GM12864 (cell line): ENCODE measurements around the gene TRAF3.

Experiments used
- DNase-seq: peaks from one replicate; pipeline ENCODE4 v3.0.0-alpha.2; 2011; ENCODE audit warnings: low read depth
- H3K4me3 ChIP-seq: 2 replicates; pipeline ENCODE4 v1.5.1; 2011; ENCODE audit warnings: mild to moderate bottlenecking, low read depth, low read length, control low read depth
- CTCF ChIP-seq: IDR thresholded peaks from 2 replicates; pipeline ENCODE4 v1.5.1; 2011; ENCODE audit warnings: low read depth, mild to moderate bottlenecking, moderate library complexity, low read length, control low read depth, inconsistent platforms; ENCODE audit errors: missing control alignments

Gene TRAF3

GRCh38 chr14:102738373-102739189, 38.7 kb upstream of the TRAF3 start:
- DNase-seq = no peak

GRCh38 chr14:102739190-102739469, 38.1 kb upstream of the TRAF3 start:
- H3K4me3 ChIP-seq = no peak overlapping the region
- no peak for TF ChIP-seq CTCF
- DNase-seq = no peak

More at GRCh38 chr14:102738373-102739189, 38.7 kb upstream of the TRAF3 start:
- TF ChIP-seq CTCF = no peak
- H3K4me3 ChIP-seq = no peak overlapping the region

DNA sequence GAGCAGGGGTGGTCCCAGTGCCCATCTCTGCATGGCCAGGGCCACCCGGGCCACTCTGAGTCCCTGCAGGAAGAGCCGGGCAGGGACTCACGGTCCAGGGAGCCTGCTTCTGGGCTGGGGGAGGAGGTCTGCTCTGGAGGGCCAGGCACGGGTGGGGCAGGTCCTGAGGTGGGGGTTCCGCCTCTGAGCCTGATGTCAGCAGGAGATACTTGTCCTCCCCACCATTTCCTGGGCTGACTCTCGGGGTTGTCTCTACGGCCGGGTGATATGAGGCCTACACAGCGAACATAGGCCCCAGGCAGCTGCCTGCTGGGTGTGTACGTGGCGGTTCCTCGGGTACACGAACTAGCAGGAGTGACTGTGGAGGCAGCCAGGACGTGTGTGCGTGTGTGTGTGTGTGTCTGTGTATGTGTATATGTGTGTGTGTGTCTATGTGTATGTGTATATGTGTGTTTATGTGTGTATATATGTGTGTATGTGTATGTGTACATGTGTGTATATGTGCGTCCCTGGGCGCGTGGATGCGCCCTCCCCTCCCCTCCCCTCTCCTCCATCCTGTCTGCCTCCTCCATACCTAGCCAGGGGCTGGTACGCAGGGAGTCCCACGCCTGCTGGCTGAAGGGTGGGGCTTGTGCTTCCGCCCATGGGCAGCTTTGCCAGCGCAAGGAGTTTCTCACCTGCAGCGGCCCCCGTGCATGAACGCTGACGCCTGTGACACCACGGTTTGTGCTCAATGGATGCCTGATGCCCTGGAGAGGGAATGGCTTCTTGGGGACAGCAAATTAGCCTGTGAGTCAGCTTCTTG, 30.4 kb upstream of the TRAF3 start:
- no peak for DNase-seq
- no peak overlapping the region for H3K4me3 ChIP-seq
- no peak for TF ChIP-seq CTCF

DNA sequence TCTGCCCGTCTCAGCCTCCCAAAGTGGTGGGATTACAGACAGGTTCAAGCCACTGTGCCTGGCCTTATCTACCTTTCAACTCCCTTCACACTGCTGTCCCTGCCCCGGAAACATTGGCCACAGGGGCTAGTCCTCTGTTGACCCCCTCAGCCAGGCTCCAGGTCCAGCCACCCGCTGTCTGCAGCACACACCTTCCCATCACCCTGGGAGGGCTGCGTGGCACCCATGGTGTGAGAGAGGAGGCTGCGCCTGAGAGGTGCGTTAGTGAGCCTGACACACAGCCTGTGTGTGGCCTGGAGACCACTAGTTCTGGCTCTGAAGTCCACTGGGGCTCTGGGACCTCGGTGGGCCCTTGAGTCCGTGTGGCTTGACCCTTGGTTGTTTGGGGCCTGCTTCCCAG, 28.4 kb upstream of the TRAF3 start:
- no peak for TF ChIP-seq CTCF
- DNase-seq = no peak
- H3K4me3 ChIP-seq = no peak overlapping the region

DNA sequence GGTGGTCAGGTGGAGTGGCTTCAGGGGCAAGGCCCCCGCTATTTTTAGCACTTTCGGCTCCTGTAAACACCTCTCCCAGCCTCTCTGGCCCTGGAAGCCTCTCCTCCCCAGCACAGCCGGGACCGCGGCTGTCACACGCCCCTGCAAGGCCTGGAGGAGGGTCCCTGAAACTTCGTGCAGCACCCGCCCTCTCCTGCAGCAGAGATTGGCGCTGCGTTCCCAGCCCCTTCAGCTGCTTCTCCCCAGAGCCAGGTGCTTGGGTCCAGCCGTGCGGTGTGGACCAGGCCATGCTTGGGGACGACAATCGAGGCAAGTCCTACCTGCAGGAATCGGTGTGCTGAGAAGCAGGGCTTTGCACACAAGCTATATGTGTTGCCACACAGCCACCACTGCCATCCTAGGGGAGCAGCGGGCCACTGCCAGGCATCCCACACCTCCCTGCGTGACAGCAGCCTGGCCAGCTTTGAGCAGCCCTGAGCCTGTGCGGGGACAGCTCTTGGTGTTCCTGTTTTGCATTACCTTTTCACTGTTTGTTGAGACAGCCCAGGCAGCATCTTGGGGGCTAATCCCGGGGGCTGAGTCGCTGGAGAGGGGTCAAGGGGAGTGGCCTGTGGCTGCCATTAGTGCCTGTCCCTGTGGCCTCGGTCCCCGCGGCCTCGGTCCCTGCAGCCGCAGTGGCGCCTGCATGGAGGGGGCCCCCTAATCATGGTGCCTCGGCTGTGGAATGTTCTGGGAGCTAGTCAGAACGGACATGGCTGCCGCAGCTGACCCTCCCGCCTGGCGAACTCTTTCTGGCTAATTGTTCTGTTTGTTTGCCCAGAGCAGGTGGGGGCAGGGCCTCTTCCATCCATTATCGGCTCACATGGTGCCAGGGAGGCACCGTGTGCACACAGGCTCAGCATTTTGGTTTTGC, 27.6 kb upstream of the TRAF3 start:
- no peak for DNase-seq
- no peak overlapping the region for H3K4me3 ChIP-seq
- no peak for TF ChIP-seq CTCF

DNA sequence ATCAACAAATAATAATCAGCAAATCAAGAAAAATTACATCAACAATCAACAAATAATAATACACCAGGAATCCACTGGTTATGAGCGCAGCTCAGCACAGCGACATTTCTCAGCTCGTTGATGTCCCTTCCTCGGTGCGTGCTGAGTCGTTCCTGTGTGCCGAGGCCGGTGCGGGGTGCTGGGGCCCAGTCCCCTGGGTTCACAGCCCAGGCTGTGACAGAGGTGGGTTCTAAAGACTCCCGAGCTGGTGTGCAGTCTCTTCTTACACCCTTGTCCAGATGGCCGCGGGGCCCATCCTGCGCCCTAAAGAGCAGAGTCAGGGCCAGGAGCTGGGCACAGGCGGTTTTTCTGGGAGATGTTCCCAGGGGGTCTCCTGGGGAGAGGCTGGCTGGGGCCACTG, 26.9 kb upstream of the TRAF3 start:
- TF ChIP-seq CTCF = no peak
- H3K4me3 ChIP-seq = no peak overlapping the region
- DNase-seq = no peak
